HG02840 (cell line): ENCODE data around the gene CPSF7.
"Not testable (repeated sequence)": the region's sequence is repeated elsewhere in the genome, so short reads cannot be mapped to it uniquely, and the experiment has no call there.

Experiments used
- ATAC-seq: cut with Tn5 transposase; IDR thresholded peaks from one replicate; pipeline ENCODE4 v1.9.1; 2021; ENCODE audit warnings: mild to moderate bottlenecking, moderate library complexity, moderate number of reproducible peaks; ENCODE audit not compliant: unreplicated experiment, low FRiP score

CPSF7 gene

DNA sequence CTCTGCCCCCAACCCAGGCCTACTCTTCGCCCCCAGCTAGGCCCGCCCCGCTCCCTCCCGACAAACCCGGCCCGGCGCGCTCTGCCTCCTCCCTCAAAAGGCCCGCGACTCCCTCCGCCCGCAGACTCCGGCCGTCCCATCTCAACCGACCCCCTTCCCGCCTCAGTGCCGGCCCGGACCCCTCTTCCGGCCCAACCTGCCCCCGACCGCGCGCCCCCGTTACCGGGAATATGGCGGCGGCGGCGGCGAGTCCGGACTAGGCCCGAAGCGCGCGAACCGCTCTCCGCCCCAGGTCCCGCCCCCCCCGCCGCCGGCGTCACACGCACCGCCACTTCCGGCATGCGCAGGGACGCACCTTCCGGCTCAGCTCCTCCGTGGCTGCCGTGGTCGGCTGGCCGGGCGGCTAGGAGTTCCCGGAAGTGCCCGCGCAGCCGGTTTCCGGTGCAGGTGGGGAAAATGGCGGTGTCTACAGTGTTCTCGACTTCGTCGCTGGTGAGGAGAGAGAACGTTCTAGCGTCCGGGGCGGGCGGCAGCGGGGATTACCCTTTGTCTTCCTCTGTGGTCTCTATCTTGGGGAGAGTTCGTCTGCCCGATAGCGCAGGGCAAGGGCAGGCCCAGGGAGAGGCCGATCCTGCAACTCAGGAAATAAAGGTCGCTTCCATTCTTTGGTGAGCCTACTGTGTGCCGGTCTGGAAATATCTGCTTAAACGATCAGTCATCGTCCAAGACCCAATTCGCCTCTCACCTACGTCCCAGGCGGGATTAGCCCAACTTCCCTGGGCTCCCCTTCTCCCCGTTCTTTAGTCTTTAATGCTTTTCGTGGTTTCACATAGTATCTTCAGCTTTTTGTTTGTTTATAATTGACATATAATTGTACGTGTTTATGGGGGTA, at the start of gene CPSF7, which contains the start of gene SDHAF2:
Gene CPSF7, minus strand, starts transcription at position 285 of the 892 bp plus-strand sequence. CDS start 740 bp downstream, outside the sequence.
Gene SDHAF2, plus strand, starts transcription at position 434 of the 892 bp plus-strand sequence. Its CDS starts 23 bp downstream, at position 457.
- peak; percentile 88 for ATAC-seq

DNA sequence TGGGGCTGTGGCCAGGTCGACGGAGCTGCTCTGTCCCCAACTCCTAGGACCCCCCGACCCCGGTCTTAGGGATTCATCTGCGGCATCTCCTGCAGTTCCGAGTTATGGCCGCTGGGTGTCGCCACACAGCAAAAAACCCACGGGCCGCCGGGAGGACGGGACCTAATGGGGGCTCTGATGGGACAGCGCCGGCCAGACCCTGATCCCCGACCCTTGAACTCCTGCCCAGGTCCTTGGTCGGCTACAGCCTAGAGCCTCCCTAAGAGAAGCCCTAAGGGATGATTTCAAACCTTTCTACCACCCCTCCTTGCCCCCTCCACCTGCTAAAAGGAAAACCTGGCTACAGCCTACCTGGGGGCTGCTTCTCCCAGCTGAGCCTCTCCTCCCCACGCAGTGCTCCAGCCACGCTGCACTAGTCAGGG, 48.0 kb upstream of the CPSF7 start:
- ATAC-seq, result no peak

DNA sequence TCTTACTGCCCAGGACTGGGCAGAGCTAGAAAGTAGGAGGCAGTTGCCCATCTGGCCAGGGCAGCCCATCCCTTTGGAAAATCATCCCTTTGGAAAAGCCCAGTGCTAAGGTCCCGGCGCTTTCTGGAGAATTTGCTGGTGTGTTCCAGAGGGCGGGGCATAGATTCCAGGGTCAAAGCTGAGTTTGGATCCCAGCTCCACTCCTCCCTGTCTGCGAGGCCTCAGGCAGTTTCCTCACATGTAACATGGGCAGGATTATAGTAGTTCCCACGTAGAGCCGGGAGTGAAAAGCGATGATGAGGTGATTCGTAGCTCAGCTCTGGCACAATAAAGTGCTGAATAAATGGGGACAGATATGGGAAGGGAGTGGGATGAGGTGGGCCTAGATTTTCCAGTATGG, 47.4 kb upstream of the CPSF7 start:
- no peak for ATAC-seq

GRCh38 chr11:61476371-61476770, 46.6 kb upstream of the CPSF7 start:
- ATAC-seq, result no peak

- ATAC-seq, result no peak
Measured at GRCh38 chr11:61475433-61475832, 45.7 kb upstream of the CPSF7 start.

GRCh38 chr11:61474013-61474643, 44.4 kb upstream of the CPSF7 start:
- ATAC-seq, result no peak

DNA sequence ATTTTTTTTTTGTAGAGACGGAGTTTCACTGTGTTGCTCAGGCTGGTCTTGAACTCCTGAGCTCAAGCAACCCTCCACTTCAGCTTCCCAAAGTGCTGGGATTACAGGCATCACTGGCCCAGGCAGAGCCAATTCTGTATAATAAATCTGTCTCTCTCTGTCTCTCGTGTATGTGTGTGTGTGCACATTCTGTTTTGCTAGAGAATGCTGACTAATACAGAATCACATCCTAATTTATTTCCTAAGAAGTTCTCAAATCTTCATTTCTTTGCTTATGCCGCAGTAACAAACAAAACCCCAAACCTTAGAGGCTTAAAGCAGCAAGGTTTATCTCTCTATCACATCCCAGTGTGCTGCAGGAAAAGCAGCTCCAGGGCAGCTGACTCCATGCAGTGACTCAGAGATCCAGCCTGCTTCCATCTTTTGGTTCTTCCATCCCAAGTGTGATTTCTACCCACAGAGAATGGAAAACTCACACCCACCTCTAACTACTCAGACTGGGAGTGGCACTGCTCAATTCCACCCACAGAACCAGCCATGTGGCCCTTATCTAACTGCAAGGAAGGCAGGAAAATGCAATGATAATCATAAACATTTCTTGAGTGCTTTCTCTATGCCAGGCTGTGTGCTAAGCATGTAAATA, 43.7 kb upstream of the CPSF7 start:
- no peak for ATAC-seq

- ATAC-seq, result no peak
Measured at GRCh38 chr11:61472868-61473267, 43.1 kb upstream of the CPSF7 start.

GRCh38 chr11:61472282-61472681, 42.5 kb upstream of the CPSF7 start:
- no peak for ATAC-seq

DNA sequence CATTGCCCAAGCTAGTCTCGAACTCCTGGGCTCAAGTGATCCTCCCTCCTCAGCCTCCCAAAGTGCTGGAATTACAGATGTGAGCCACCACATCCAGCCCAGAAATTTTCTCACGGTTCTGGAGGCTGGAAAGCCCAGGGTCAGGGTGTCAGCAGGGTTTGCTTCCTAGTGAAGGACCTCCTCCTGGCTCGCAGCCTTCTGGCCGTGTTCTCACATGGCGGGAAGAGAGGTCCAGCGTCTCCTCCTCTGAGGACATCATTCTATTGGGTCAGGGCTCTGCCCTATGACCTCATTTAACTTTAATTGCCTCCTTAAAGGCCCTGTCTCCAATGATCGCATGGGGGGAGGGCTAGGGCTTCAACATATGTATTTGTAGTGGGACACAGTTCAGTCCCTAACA, 38.2 kb upstream of the CPSF7 start:
- ATAC-seq, result no peak

DNA sequence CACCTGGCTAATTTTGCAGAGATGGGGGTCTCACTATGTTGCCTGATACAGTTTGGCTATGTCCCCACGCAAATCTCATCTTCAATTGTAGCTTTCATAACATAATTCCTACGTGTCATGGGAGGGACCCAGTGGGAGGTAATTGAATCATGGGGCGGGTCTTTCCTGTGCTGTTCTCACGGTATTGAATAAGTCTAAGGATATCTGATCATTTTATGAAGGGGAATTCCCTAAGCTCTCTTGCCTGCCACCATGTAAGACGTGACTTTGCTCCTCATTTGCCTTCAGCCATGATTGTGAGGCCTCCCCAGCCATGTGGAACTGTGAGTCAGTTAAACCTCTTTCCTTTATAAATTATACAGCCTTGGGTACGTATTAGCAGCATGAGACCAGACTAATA, 37.8 kb upstream of the CPSF7 start:
- not testable (repeated sequence) for ATAC-seq

GRCh38 chr11:61460986-61461385, 31.2 kb upstream of the CPSF7 start:
- no peak for ATAC-seq

GRCh38 chr11:61460474-61460881, 30.7 kb upstream of the CPSF7 start:
- no peak for ATAC-seq

DNA sequence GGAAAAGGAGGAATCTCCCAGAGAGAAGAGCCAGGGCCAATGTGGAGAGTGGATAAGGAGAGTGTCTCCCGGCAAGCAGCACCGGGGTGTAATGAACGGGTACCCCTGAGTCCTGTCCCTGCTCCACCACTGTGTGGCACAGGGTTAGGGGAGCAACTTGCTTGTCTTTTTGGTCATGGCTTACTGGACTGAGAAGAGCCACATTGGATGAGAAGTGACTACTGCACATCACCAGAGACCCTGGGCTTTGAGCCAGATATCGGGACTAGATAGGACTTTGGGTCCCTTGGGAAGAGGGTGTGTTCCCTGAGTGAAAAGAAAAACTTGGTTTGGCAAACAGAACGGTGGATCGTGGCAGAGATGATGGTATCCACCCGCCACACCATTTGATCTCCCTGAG, 24.7 kb upstream of the CPSF7 start:
- ATAC-seq, result no peak

DNA sequence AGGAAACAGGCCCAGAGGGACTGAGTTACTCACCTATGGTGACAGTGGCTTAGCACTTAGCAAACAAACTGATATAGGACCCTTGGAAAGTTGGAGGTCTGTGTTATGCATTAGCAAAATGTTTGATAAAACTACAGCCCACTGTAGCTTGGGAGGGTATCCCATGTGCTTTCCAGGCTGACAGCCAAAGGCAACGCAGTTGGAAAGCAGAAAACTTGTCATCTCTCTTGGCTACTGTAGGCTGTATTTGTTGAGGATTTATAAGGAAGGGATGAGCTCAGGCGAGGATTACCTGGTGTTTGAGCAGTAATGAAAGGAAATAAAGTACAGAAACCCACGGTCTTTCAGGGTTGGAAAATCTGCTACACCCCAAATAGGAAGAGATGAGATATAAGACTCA, 23.9 kb upstream of the CPSF7 start:
- no peak for ATAC-seq

- ATAC-seq, result no peak
Measured at GRCh38 chr11:61452825-61453224, 23.1 kb upstream of the CPSF7 start.

DNA sequence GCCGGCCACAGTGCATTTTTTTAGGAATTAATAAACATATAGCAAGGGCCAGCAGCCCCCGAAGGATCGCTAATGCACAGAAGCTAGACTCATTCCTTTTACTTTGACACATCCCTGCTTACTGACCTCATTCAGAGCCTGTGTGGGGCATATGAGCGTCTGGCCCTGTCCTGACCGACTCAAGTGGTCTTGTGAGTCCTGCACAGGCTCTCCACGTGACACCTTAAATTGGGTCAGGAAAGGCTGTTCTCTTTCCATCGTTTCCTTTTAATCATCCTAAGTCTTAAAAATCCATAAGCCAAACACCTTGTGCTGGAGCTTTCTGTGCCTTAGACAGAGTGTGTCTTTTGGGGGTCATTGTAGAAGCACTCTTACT, 18.8 kb upstream of the CPSF7 start:
- ATAC-seq, result no peak

GRCh38 chr11:61447601-61448551, 18.1 kb upstream of the CPSF7 start:
- ATAC-seq, result no peak

DNA sequence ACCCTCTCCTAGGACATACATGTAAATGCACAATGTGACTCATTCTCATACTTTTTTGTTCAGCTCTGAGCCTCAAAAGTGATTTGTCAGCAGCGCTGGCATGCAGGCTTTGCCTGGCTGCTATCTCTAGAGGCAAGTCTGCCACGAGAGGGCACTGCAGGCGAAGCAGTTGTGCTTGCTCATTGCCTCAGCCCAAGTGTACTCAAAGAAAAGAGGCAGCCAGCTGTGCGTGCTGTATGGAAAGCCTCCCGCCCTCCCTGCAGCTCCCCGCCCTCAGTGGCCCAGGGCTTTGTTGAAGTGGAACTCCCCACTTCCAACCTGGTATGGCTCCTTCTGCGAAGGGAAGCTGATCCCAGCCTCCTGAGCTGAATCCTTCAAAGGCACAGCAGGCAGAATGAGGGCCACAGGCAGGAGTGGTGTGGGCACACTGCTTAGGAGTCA, 16.5 kb upstream of the CPSF7 start:
- ATAC-seq, result no peak

GRCh38 chr11:61445516-61445915, 15.7 kb upstream of the CPSF7 start:
- no peak for ATAC-seq
